ENCODE data around the gene LRPAP1.

The LRPAP1 gene

GRCh38 chr4:3501825-3502425 is 30.3 kb downstream of the LRPAP1 start:
- H3K4me3 ChIP-seq (ENCODE audit: low read depth in 1 of 2, low read length in 1 of 2), result no peak overlapping the region
- no peak for TF ChIP-seq CTCF (IDR thresholded peaks at IDR 0.05)
- H3K9me3 ChIP-seq, result no peaks in the 10 kb centered on the region
- no peaks in the 10 kb centered on the region for H3K4me1 ChIP-seq (ENCODE audit: control insufficient read depth in 1 of 2, insufficient read depth in 1 of 2, low read depth in 1 of 2, low read length in 1 of 2)
- H3K36me3 ChIP-seq, result peaks cover 78% of the 10 kb centered on the region
- no peaks in the 10 kb centered on the region for H3K27me3 ChIP-seq
- H3K27ac ChIP-seq, result no peak overlapping the region

GRCh38 chr4:3501126-3501824 is 30.9 kb downstream of the LRPAP1 start:
- TF ChIP-seq CTCF (IDR thresholded peaks at IDR 0.05), result no peak
- Histone ChIP-seq H3K4me3 (ENCODE audit: low read depth in 1 of 2, low read length in 1 of 2) (no peak overlapping the region), H3K27me3 (peaks cover 3% of the 10 kb centered on the region), H3K36me3 (peaks cover 72% of the 10 kb centered on the region), H3K9me3 (no peaks in the 10 kb centered on the region), H3K27ac (no peak overlapping the region), H3K4me1 (ENCODE audit: control insufficient read depth in 1 of 2, insufficient read depth in 1 of 2, low read depth in 1 of 2, low read length in 1 of 2) (no peaks in the 10 kb centered on the region)

- Histone ChIP-seq H3K36me3 (peaks cover 66% of the 10 kb centered on the region), H3K27me3 (peaks cover 9% of the 10 kb centered on the region), H3K27ac (no peak overlapping the region), H3K4me3 (ENCODE audit: low read depth in 1 of 2, low read length in 1 of 2) (no peak overlapping the region), H3K9me3 (no peaks in the 10 kb centered on the region), H3K4me1 (ENCODE audit: control insufficient read depth in 1 of 2, insufficient read depth in 1 of 2, low read depth in 1 of 2, low read length in 1 of 2) (no peaks in the 10 kb centered on the region)
- no peak for TF ChIP-seq CTCF (IDR thresholded peaks at IDR 0.05)
These were observed 31.6 kb downstream of the LRPAP1 start for GRCh38 chr4:3500634-3501101.

- no peak overlapping the region for H3K4me3 ChIP-seq (ENCODE audit: low read depth in 1 of 2, low read length in 1 of 2)
- peaks cover 60% of the 10 kb centered on the region for H3K36me3 ChIP-seq
- H3K27ac ChIP-seq, result no peak overlapping the region
- no peaks in the 10 kb centered on the region for H3K9me3 ChIP-seq
- H3K4me1 ChIP-seq (ENCODE audit: control insufficient read depth in 1 of 2, insufficient read depth in 1 of 2, low read depth in 1 of 2, low read length in 1 of 2), result no peaks in the 10 kb centered on the region
- peaks cover 10% of the 10 kb centered on the region for H3K27me3 ChIP-seq
- no peak for TF ChIP-seq CTCF (IDR thresholded peaks at IDR 0.05)
These were observed 32.1 kb downstream of the LRPAP1 start for GRCh38 chr4:3500111-3500510.

- no peak for TF ChIP-seq CTCF (IDR thresholded peaks at IDR 0.05)
- peaks cover 56% of the 10 kb centered on the region for H3K36me3 ChIP-seq
- no peaks in the 10 kb centered on the region for H3K4me1 ChIP-seq (ENCODE audit: control insufficient read depth in 1 of 2, insufficient read depth in 1 of 2, low read depth in 1 of 2, low read length in 1 of 2)
- H3K27ac ChIP-seq, result no peak overlapping the region
- H3K4me3 ChIP-seq (ENCODE audit: low read depth in 1 of 2, low read length in 1 of 2), result no peak overlapping the region
- no peaks in the 10 kb centered on the region for H3K9me3 ChIP-seq
- H3K27me3 ChIP-seq, result peaks cover 12% of the 10 kb centered on the region
These were observed 32.5 kb downstream of the LRPAP1 start for GRCh38 chr4:3499710-3500109.
